ENCODE results near the gene RGS10. TPM values are rescaled to one million over a fixed set of nuclear protein-coding genes. Genes with fewer than 3 reads are reported as not detected.
A peak's percentile ranks its signal among the peaks of the same experiment; 100 is the strongest.

The RGS10 gene
- total RNA-seq, 3 donors from 2014 or later: 34.0 to 39.2 (median 36.4) TPM

DNA sequence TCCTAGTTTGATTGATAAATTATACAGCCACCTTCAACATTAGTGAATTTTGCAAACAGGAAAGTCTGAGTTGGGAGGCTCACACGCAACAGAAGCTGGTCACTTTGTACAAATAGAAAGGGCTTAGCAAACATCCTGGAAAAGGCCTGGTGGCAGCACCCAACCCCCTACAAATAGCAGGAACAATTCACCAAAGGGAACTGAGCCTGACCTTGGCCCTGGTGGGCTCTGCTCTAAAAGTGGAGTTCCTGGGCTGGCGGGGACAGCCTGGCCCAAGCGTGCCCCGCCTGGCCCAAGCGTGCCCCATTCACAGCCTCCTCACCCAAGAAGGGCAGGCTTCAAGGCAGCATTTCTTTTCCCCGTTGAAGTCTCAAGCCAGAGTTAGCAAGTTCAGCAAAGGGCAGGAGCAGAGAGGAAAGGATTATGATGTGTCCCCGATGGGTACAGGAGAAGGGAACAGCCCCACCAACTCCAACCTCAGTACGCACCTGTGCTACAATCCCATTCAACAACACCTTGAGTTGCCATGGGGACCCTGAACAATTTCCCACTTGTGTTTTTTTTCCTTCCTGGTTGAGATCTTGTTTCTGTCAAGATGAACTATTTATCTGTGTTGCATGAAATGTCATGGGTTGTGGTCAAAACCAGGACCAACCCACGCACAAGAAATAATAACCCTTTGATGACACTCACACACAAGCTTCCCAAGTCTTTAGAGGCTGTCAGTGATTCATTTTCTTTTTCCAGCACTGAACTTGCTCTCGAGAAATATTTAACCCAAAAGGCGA, 43.4 kb downstream of the RGS10 start:
- Histone ChIP-seq H3K36me3 (no peaks in the 10 kb centered on the region), H3K9me3 (no peaks in the 10 kb centered on the region), H3K4me1 (no peaks in the 10 kb centered on the region), H3K27ac (peak overlapping the region in 1 of 2 donors; percentile 59), H3K4me3 (no peak overlapping the region), H3K27me3 (no peaks in the 10 kb centered on the region)
- no peak for DNase-seq (ENCODE audit: low spot score in 2 of 2)
- TF ChIP-seq POLR2A (IDR thresholded peaks at IDR 0.05) (no peak), POLR2AphosphoS5 (IDR thresholded peaks at IDR 0.05) (no peak)
- TF ChIP-seq, protein P1, sequence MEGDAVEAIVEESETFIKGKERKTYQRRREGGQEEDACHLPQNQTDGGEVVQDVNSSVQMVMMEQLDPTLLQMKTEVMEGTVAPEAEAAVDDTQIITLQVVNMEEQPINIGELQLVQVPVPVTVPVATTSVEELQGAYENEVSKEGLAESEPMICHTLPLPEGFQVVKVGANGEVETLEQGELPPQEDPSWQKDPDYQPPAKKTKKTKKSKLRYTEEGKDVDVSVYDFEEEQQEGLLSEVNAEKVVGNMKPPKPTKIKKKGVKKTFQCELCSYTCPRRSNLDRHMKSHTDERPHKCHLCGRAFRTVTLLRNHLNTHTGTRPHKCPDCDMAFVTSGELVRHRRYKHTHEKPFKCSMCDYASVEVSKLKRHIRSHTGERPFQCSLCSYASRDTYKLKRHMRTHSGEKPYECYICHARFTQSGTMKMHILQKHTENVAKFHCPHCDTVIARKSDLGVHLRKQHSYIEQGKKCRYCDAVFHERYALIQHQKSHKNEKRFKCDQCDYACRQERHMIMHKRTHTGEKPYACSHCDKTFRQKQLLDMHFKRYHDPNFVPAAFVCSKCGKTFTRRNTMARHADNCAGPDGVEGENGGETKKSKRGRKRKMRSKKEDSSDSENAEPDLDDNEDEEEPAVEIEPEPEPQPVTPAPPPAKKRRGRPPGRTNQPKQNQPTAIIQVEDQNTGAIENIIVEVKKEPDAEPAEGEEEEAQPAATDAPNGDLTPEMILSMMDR (IDR thresholded peaks at IDR 0.05): no peak
- intact Hi-C loops (cut with DNase I; ENCODE audit: low total_unique reads): no loop called here

GRCh38 chr10:119497243-119497642, 45.3 kb downstream of the RGS10 start:
- no peak overlapping the region for H3K4me3 ChIP-seq
- no peaks in the 10 kb centered on the region for H3K9me3 ChIP-seq
- H3K36me3 ChIP-seq: no peaks in the 10 kb centered on the region
- H3K27me3 ChIP-seq: no peaks in the 10 kb centered on the region
- DNase-seq (ENCODE audit: low spot score in 2 of 2): no peak
- intact Hi-C loops (cut with DNase I; ENCODE audit: low total_unique reads): no loop called here
- H3K4me1 ChIP-seq: no peaks in the 10 kb centered on the region
- no peak overlapping the region for H3K27ac ChIP-seq
- TF ChIP-seq POLR2AphosphoS5 (IDR thresholded peaks at IDR 0.05) (no peak), POLR2A (IDR thresholded peaks at IDR 0.05) (no peak)
- TF ChIP-seq, protein P1 (IDR thresholded peaks at IDR 0.05): no peak

DNA sequence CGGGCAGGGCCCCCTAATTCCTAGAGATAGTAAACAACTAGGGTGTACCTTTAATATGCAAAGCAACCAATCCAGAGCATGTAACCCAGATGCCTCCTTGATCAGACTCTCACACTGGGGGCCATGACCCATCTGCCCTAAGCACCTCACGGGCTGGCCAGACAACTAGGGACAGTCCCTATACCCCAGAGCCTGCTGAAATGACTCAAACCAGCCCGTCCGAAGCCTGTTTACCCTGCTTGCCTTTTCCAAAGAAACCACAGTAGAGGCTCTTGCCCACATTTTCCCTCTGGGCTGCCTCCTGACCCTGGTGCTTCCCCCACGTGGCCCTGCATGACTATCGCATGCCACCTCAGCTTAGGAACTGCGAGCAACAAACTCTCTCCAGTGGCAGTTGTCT, 46.2 kb downstream of the RGS10 start:
- intact Hi-C loops (cut with DNase I; ENCODE audit: low total_unique reads): no loop called here
- no peak for DNase-seq (ENCODE audit: low spot score in 2 of 2)
- Histone ChIP-seq H3K27me3 (no peaks in the 10 kb centered on the region), H3K9me3 (no peaks in the 10 kb centered on the region), H3K4me1 (no peaks in the 10 kb centered on the region), H3K27ac (no peak overlapping the region), H3K36me3 (no peaks in the 10 kb centered on the region), H3K4me3 (no peak overlapping the region)
- no peak for TF ChIP-seq POLR2A (IDR thresholded peaks at IDR 0.05)
- TF ChIP-seq, protein P1 (IDR thresholded peaks at IDR 0.05): no peak
- TF ChIP-seq POLR2AphosphoS5 (IDR thresholded peaks at IDR 0.05): no peak

- Histone ChIP-seq H3K9me3 (no peaks in the 10 kb centered on the region), H3K4me3 (no peak overlapping the region), H3K4me1 (no peaks in the 10 kb centered on the region), H3K27ac (no peak overlapping the region), H3K36me3 (no peaks in the 10 kb centered on the region), H3K27me3 (no peaks in the 10 kb centered on the region)
- TF ChIP-seq, protein P1 (IDR thresholded peaks at IDR 0.05): no peak
- TF ChIP-seq POLR2AphosphoS5 (IDR thresholded peaks at IDR 0.05): no peak
- TF ChIP-seq POLR2A (IDR thresholded peaks at IDR 0.05): no peak
- intact Hi-C loops (cut with DNase I; ENCODE audit: low total_unique reads): no loop called here
- no peak for DNase-seq (ENCODE audit: low spot score in 2 of 2)
Observed at GRCh38 chr10:119495545-119495944, 47.0 kb downstream of the RGS10 start.

DNA sequence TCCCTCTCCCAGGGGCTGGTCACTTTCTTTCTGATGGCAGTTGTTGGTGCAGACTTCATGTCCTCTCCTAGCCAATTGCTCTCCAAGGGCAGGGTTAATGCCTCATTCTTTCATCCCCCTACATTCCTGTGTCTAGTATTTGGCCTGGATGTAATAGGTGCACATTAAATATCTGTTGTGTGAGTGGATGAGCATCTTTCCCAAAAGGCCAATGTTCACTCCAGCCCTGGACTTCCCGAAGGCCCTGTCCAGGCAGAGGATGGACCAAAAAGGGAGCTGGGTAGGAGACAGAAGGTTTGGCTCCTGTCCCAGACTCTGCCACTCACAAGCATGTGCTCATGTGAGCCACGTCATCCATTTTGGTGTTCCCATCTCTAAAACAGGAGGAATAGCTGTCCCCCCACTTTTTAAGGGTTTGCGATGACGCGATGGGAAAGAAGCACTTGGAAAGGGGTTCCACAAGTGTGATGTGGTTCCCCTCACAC, 47.5 kb downstream of the RGS10 start:
- TF ChIP-seq, protein P1 (IDR thresholded peaks at IDR 0.05): no peak
- no peak for TF ChIP-seq POLR2AphosphoS5 (IDR thresholded peaks at IDR 0.05)
- TF ChIP-seq POLR2A (IDR thresholded peaks at IDR 0.05): no peak
- H3K27ac ChIP-seq: peak overlapping the region in 1 of 2 donors; percentile 13
- no peaks in the 10 kb centered on the region for H3K9me3 ChIP-seq
- H3K4me3 ChIP-seq: no peak overlapping the region
- H3K4me1 ChIP-seq: no peaks in the 10 kb centered on the region
- no peaks in the 10 kb centered on the region for H3K27me3 ChIP-seq
- no peaks in the 10 kb centered on the region for H3K36me3 ChIP-seq
- intact Hi-C loops (cut with DNase I; ENCODE audit: low total_unique reads): no loop called here
- DNase-seq (ENCODE audit: low spot score in 2 of 2): no peak

Measured in breast epithelium (tissue), 4 donors.